ENCODE data around the gene MAN1A1.

MAN1A1 gene

DNA sequence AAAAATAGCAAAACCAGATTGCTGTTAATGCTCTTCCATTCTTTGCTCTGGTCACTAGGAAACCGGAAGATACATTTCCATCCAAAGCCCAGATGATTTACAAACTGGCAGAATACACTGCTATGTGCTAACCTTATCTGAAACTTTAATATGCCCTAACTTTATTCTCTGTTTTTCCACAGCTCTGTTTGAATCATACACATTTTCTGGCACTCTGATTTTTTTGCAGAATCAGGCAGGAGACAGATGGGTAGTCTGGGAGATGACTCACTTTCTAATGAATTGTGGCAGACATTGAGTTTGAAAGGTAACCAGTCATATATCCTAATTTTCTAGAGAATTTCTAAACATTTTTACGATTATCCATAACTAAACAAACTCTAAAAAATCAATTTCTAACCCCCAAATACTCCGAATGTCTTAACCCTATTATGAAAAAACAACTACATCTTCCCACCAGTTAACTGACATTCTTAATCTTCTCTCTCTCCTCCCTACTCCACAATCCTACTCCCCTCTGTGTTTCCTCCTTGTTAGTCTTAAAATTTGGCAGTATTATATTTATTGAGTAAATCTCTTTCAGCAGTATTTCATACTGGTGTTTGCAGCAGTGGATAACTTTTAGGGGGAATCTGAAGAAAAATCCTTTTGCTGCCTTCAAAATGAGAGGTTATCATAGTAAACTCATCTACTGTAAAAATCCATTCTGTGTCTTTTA, 63.5 kb downstream of the MAN1A1 start:
- ChIA-PET CTCF (interaction anchor here (0.8 to 1.1 kb wide), 2 partner anchors 48 to 114 kb away, joined by 4 to 8 read pairs; no protein-coding TSS in a partner anchor), POLR2A (no interaction called here)
- no peak for TF ChIP-seq ZNF623 (tag by site-specific recombination; IDR thresholded peaks at IDR 0.05)
- TF ChIP-seq, protein P1, sequence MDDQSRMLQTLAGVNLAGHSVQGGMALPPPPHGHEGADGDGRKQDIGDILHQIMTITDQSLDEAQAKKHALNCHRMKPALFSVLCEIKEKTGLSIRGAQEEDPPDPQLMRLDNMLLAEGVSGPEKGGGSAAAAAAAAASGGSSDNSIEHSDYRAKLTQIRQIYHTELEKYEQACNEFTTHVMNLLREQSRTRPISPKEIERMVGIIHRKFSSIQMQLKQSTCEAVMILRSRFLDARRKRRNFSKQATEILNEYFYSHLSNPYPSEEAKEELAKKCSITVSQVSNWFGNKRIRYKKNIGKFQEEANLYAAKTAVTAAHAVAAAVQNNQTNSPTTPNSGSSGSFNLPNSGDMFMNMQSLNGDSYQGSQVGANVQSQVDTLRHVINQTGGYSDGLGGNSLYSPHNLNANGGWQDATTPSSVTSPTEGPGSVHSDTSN (CRISPR knock-in tag; IDR thresholded peaks at IDR 0.05), result no peak
- TF ChIP-seq ZIC2 (tag by site-specific recombination; IDR thresholded peaks at IDR 0.05), result no peak
- no peak for TF ChIP-seq ZBTB7A (tag by site-specific recombination; IDR thresholded peaks at IDR 0.05; ENCODE audit: low read depth)
- TF ChIP-seq, protein P2, sequence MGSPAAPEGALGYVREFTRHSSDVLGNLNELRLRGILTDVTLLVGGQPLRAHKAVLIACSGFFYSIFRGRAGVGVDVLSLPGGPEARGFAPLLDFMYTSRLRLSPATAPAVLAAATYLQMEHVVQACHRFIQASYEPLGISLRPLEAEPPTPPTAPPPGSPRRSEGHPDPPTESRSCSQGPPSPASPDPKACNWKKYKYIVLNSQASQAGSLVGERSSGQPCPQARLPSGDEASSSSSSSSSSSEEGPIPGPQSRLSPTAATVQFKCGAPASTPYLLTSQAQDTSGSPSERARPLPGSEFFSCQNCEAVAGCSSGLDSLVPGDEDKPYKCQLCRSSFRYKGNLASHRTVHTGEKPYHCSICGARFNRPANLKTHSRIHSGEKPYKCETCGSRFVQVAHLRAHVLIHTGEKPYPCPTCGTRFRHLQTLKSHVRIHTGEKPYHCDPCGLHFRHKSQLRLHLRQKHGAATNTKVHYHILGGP (tag by site-specific recombination; IDR thresholded peaks at IDR 0.05), result no peak
- no peak for TF ChIP-seq ZFP37 (tag by site-specific recombination; IDR thresholded peaks at IDR 0.05)
- TF ChIP-seq YY2 (tag by site-specific recombination; IDR thresholded peaks at IDR 0.05), result no peak
- TF ChIP-seq, protein P3, sequence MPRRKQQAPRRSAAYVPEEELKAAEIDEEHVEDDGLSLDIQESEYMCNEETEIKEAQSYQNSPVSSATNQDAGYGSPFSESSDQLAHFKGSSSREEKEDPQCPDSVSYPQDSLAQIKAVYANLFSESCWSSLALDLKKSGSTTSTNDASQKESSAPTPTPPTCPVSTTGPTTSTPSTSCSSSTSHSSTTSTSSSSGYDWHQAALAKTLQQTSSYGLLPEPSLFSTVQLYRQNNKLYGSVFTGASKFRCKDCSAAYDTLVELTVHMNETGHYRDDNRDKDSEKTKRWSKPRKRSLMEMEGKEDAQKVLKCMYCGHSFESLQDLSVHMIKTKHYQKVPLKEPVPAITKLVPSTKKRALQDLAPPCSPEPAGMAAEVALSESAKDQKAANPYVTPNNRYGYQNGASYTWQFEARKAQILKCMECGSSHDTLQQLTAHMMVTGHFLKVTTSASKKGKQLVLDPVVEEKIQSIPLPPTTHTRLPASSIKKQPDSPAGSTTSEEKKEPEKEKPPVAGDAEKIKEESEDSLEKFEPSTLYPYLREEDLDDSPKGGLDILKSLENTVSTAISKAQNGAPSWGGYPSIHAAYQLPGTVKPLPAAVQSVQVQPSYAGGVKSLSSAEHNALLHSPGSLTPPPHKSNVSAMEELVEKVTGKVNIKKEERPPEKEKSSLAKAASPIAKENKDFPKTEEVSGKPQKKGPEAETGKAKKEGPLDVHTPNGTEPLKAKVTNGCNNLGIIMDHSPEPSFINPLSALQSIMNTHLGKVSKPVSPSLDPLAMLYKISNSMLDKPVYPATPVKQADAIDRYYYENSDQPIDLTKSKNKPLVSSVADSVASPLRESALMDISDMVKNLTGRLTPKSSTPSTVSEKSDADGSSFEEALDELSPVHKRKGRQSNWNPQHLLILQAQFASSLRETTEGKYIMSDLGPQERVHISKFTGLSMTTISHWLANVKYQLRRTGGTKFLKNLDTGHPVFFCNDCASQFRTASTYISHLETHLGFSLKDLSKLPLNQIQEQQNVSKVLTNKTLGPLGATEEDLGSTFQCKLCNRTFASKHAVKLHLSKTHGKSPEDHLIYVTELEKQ (tag by site-specific recombination; IDR thresholded peaks at IDR 0.05; ENCODE audit: borderline replicate concordance), result no peak
- TF ChIP-seq ZNF19 (tag by site-specific recombination; IDR thresholded peaks at IDR 0.05; ENCODE audit: low read depth), result no peak
- H3K4me1 ChIP-seq (ENCODE audit: control insufficient read depth, insufficient read depth, low read length), result no peaks in the 10 kb centered on the region
- peaks cover 0 to 6% of the 10 kb centered on the region in 2 experiments; a peak in 1 of 3 replicates for H3K36me3 ChIP-seq (ENCODE audit: control insufficient read depth in 2 of 2, insufficient read depth in 1 of 2, low read length in 2 of 2)
- H3K9me3 ChIP-seq (ENCODE audit: control insufficient read depth, insufficient read depth, low read depth, low read length), result no peaks in the 10 kb centered on the region
- H3K4me3 ChIP-seq (ENCODE audit: low read depth, low read length), result no peak overlapping the region
- H3K27ac ChIP-seq (ENCODE audit: extremely low read depth, low read depth, low read length), result no peak overlapping the region

DNA sequence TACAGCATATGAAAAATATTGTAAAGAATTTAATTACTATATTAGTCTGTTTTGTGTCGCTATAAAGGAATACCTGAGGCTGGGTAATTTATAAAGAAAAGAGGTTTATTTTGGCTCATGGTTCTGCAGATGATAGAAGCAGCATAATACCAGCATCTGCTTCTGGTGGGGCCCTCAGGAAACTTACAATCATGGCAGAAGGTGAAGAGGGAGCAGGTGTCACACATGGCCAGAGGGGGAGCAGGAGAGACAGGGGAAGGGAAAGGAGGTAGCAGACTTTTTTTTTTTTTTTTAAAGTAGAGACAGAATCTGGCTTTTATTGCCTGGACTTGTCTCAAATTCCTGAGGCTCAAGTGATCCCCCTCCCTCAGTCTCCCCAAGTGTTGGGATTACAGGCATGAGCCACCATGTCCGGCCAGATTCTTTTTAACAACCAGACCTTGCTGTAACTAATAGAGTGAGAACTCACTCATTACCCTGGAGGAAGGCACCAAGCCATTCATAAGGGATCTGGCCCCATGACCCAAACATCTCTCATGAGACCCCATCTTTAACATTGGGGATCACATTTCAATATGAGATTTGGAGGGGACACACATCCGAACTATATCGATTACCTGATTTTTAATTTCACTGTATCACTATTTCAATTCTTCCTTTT, 64.6 kb downstream of the MAN1A1 start:
- Histone ChIP-seq H3K9me3 (ENCODE audit: control insufficient read depth, insufficient read depth, low read depth, low read length) (no peaks in the 10 kb centered on the region), H3K27ac (ENCODE audit: extremely low read depth, low read depth, low read length) (no peak overlapping the region), H3K36me3 (ENCODE audit: control insufficient read depth in 2 of 2, insufficient read depth in 1 of 2, low read length in 2 of 2) (peaks cover 0 to 6% of the 10 kb centered on the region in 2 experiments; a peak in 1 of 3 replicates), H3K4me1 (ENCODE audit: control insufficient read depth, insufficient read depth, low read length) (no peaks in the 10 kb centered on the region), H3K4me3 (ENCODE audit: low read depth, low read length) (no peak overlapping the region)
- POLR2A ChIA-PET, result interaction anchor here (0.7 kb wide), 1 partner anchor 24 kb away, joined by 3 read pairs; no protein-coding TSS in a partner anchor
- TF ChIP-seq ZBTB7A (tag by site-specific recombination; IDR thresholded peaks at IDR 0.05; ENCODE audit: low read depth) (no peak), ZNF629 (tag by site-specific recombination; IDR thresholded peaks at IDR 0.05) (no peak), ZNF211 (tag by site-specific recombination; IDR thresholded peaks at IDR 0.05; ENCODE audit: low read depth) (no peak), KLF7 (tag by site-specific recombination; IDR thresholded peaks at IDR 0.05; ENCODE audit: borderline replicate concordance) (no peak), ZFP41 (tag by site-specific recombination; IDR thresholded peaks at IDR 0.05; ENCODE audit: borderline replicate concordance) (no peak)
- CTCF ChIA-PET, result interaction anchor here (0.5 to 1.1 kb wide), 2 partner anchors 44 to 49 kb away, joined by 3 to 8 read pairs; no protein-coding TSS in a partner anchor

All from HEK293 (cell line).